Renal pelvis (tissue), 4 donors: ENCODE results near the gene PODNL1. TPM values are rescaled to one million over a fixed set of nuclear protein-coding genes. Genes with fewer than 3 reads are reported as not detected.

Experiments used
- DNase-seq: peaks from one replicate; pipeline ENCODE4 v3.0.0-alpha.2; 2013
- polyA plus RNA-seq, 3 donors: library from polyadenylated mRNA; unstranded; fragments of 120-200 nt; gene quantifications; one replicate each; pipeline ENCODE4 v1.2.1, GENCODE V29; 2013; ENCODE audit not compliant: insufficient read length in 3 of 3

The PODNL1 gene
- polyA plus RNA-seq, 3 donors: 0.97 to 1.5 (median 1.4) TPM

DNA sequence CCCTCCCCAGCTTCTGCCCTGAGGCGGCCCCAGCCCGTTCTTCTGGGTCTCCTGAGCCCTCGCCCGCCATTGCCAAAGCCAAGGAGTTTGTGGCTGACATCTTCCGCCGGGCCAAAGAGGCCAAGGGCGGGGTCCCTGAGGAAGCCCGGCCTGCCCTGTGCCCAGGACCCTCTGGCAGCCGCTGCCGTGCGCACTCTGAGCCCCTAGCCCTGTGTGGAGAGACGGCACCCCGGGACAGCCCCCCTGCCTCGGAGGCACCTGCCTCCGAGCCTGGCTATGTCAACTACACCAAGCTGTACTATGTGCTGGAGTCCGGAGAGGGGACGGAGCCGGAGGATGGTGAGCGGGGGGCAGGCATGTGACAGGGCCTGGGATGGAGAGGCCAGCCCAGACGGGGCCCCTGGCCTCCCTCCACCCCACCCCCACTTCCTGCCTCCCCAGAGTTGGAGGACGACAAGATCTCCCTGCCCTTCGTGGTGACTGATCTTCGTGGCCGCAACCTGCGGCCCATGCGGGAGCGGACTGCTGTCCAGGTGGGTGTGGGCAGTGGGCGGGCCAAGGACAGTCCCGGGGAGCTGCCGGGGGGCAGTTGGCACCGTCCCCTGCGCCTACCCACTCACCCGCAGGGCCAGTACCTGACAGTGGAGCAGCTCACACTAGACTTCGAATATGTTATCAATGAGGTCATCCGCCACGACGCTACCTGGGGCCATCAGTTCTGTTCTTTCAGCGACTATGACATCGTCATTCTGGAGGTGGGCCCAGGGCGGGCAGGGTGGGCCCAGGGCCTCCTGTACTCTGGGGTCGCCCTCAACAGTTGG lies 21.1 kb upstream of the PODNL1 start:
- no peak for DNase-seq

DNA sequence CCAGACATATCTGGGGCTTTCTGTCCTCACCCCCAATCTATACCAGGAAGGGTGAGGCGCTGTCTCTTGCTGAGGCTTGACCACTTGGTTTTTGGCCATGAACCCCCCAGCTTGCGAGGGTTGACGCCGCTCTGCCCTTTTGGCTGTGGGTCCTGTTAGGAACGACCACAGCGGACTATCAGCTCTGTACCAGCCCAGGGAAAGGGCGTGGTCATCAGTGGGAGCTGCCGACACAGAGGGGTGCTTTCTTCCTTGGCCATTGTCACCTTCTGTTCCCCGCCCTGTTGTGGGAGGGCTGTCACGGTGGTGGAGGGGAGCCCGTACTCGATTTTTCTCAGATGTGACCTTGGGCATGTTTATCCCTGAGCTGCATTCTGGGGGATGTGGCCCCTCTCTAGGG lies 19.8 kb upstream of the PODNL1 start:
- no peak for DNase-seq

DNA sequence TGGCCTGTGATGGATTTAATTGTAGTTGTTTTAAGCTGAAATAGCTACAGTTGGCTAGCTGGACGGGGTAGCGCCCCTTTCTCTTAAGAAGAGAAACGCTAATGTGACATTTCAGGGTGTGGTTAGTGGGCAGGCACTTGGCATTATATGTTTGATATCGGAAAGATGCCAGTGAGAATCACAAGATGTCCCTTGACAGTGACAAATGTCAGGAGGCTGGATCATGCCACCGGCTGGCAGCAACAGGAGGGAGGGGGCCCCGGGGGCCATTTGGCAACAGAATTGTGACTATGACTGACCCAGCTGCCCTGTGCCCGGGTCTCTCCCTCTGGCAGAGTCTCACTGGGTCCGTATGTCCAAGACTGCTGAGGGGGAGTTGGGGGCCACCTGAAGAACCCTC lies 18.8 kb upstream of the PODNL1 start:
- no peak for DNase-seq

DNA sequence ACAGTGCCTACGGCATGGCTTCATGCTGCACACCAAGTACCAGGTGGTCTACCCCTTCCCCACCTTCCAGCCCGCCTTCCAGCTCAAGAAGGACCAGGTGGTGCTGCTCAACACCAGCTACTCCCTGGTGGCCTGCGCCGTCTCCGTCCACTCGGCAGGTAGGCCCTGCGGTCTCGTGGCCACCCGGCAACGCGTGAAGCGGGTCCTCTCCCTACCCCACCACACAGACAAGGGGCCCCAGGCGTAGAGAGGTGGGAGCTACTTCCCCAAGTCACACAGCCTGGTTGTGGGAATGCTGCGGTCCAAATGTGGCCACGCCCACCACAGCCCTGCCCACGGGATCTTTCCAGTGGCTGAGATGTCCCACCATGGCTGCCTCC lies 18.1 kb upstream of the PODNL1 start:
- no peak for DNase-seq

DNA sequence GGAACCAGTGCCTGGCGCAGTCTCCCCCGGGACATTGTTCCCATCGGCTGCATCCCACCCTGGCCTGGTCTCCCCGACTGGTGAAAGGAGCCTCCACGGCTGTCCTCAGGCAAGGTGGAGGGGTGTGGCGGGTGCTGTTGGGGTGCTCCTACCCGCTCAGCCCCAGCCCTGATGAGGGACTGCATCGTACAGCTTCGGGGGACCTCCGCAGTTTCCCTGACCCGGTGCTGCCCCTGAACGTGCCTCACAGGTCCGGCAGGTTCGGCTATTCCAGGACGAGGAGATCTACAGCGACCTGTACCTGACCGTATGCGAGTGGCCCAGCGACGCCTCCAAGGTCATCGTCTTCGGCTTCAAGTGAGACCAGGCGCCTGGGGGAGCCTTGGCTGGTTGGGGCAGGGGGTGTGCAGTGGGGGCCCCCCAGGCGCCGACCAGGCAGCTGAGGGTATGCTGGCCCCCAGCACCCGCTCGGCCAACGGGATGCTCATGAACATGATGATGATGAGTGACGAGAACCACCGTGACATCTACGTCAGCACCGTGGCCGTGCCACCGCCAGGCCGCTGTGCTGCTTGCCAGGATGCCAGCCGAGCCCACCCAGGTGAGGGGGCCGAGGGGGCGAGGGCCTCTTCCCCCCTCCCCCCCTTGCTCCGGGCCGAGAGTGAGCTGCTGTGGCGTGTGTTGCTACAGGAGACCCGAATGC lies 17.6 kb upstream of the PODNL1 start:
- no peak for DNase-seq

DNA sequence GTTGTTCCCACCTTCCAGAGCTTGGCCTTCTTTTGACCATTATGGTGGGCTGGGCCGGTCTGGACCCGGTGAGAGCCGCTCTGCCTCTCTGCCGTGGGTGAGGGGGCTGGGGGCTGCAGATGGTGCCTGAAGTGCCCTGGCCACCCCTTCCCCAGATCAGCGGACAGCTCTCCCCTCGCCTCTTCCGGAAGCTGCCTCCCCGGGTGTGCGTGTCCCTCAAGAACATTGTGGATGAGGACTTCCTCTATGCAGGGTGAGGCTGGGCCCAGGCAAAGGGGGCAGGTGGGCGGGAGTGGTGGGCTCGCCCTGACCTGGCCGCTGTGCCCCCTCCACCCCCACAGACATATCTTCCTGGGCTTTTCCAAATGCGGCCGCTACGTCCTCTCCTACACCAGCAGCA lies 16.0 kb upstream of the PODNL1 start:
- DNase-seq: no peak

DNA sequence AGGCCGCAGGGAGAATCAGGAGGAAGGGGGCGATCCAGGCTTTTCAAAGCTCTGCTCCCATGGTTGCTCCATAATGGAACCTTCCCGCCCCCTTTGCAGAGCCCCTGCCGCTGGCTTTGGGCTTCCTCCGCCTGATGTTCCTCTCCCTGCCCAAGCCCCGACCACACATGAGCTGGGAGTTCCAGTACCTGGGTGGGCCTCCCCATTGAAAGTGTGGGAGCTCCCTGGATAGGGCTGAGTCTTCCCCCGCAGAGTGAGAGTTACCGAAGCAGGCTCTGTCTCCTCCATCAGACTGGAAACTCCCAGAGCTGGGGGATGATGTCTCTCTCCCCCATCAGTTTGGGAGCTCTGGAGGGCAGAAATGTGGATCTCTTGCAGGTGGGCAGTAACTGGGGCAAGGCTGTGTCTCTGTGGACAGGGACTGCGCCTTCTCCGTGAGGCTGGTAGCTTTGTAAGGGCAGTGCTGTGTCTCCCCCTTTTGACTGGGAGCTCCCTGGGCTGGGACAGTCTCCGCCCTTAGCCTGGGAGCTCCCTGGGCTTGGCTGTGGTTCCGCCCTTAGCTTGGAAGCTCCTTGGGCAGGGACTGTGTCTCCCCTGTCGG lies 14.8 kb upstream of the PODNL1 start:
- DNase-seq: no peak

DNA sequence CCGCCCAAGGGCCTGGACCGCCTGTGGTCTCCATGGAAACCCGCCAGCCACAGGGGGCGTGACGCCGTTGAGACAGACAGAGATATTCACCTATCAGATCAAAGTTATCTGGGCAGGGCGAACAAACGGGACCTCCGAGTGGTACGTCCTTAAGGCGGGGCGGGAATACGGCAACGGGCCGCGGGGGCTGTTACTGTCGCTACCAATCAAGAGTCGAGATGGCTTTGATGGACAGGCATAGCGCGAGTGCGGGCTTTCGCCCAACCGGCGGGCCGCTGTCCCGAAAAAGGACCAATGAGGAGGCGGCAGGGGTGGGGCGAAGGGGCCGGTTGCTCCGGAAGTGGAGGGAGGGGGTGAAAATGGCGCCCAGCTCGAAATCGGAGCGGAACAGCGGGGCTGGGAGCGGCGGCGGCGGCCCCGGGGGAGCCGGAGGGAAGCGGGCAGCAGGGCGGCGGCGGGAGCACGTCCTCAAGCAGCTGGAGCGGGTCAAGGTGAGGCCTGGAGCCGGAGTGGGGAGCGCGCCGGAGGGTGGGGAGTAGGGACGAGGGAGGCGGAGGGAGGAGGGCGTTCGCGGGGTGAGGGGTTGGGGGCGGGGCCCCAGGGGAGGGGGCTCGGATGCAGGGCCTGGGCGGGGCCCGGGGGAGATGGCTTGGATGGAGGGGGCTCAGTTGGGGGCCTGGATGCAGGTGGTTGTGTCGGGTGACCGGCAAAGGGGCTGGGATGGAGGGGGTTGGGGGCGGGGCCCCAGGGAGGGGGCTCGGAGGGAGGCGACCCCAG lies 14.1 kb upstream of the PODNL1 start, which contains the start of gene DCAF15:
TSS of gene DCAF15 (plus strand) at position 356 of the 777 bp plus-strand sequence. CDS start at position 360, 4 bp downstream.
- DNase-seq: peak; percentile 99

DNA sequence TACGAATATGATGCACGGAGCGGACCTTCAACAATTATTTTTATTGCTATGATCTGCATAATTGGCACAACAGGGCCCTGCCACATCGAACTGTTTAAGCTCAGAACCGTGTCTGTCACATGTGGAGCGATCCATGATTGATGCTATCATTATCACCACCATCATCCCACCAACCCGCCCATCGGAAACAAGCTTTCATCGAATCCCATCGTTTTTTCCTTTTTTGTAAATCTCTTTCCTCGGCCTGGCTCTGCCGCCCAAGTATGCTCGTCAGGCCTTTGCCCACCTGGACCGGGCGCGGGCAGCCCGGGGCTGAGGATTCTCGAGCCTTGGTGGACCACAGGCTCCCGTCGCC lies 13.6 kb upstream of the PODNL1 start:
- no peak for DNase-seq

DNA sequence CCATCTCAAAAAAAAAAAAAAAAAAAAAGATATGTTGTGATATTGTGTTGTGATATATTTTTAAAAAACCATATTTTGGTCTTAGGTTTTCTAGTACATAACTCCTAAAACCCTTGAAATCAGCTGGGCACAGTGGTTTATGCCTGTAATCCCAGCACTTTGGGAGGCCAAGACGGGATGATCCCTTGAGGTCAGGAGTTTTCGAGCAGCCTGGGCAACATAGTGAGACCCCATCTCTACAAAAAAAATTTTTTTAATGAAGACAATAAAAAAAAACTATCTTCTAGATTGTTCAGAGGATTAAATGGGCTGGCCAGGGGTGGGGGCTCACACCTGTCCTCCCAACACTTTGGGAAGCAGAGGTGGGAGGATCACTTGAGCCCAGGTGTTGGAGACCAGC lies 12.8 kb upstream of the PODNL1 start:
- no peak for DNase-seq

DNA sequence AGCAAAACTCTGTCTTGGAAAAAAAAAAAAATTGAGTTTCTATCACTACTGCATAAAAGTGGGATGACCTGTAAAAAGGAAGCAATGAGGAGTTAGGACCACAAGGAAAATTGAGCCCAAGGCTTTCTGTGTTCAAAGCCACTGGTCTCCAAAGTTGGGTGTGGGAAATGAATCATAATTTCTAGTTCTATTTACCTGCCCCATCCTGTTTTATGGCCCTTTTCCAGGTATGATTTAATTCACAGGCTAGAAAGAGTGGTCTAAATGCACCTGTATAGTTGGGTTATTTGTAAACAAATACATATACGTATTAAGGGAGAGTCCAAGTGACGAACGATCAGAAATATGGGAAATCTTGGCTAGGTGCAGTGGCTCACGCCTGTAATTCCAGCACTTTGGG lies 8.2 kb upstream of the PODNL1 start:
- DNase-seq: no peak

DNA sequence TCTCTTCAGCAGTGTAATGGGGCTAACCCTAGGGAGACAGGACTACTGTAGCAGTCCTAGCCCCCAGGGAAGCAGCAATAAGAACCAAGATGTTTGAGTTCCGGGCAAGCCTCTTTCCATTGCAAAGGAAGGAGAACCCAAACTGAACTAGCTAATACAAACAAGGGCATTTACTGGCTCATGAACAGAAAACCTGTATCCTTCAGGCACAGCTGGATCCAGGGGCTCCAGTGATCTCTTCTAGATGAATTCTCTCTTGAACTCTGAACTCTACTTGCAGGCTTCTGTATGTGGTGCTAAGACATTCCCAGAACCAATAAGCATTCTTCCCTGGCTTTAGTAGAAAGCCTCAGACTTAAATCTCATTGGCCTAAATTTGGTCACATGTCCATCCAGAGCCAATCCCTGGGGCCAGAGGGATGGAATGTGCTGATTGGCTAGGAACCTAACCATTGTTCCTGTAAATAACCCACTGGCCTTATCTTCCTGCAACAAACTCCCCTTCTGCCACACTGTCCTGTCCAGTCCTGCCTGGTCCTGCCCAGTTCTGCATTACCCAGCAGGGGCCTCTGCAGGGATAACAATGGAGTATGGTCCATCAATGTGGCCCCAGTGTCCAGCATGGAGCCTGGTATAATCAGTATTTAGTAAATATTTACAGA lies 3.9 kb upstream of the PODNL1 start:
- no peak for DNase-seq

DNA sequence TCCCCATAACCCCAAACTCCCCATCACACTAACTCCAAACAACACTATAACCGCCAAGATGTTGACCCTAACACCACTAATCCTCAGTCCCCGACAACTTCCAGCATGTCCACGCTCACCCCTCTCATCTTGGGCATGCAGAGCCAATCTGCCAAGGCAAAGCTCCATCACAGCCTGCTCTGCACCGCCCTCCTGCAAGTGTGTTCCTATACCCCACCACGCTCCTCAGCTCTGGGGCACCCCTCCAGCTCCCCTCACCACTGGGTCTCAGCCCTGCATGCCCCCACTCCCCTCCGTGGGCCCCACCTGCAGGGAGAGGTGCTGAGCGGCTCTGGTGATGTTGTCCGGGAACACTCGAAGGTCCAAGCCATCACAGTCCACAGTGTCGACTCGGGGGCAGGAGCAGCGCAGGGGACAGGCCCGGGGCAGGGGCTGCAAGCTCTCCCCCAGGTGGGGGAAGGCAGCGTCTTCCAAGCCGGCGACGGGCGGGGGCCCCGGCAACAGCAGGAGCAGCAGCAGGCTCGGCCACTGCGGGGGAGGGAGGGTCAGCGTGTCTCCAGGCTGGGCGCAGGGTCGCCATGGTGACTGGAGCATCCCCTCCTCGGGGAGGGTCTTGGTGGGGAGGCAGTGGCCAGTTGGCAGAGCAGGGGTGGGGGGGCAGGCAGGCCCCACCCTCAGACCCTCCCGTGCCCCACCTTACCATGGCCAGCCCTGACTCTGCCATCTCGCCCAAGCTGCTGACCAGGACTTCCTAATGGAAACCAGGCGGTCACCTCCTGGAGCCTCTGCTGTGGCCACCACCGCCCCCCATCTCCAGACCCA lies 527 bp downstream of the PODNL1 start:
- DNase-seq: no peak

DNA sequence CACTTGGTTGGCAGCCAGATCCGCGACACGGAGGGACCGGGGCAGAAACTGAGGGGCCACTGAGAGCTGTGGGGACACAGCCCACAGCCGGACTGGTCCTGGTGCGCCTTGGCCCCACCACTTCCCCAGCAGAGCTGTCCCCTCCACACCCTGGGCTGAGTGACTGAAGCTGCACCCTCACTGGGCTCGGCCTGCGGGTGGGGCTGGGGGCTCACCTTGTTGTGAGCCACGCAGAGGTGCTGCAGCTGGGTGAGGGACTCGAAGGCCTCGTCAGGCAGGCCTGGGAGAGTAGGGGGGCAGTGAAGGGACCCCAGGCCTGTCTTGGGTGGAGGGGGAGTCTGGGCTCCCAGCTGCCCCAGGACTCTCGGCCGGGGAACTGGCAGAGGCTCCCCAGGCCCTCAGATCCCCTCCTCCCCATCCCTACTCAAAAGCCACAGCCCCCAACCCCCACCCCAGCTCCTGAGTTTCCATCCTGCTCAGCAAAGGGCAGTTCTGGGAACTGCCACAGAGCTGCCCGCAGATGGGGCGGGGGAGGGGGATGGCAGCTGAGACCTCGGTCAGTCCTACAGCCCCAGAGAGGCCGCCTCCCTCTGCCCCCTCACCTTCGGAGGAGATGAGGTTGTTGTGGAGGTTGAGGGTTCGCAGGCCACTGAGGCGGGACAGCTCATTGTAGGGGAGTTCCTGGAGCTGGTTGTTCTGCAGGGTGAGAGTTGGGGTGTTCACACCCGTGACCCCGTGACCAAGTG lies 2.3 kb downstream of the PODNL1 start:
- DNase-seq: no peak

DNA sequence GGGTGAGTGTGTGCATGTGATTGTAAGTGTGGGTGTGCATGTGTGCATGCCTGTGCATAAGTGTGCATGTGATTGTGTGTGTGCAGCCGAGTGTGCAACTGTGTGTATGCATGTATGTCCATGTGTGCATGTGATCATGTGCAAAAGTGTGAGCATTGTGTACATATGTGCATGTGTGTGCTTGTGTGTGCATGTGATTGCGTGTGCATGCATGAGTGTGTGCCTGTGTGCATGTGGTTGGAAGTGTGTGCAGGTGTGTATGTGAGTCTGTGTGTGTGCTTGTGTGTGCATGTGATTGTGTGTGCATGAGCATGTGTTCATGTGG lies 3.5 kb downstream of the PODNL1 start:
- no peak for DNase-seq

DNA sequence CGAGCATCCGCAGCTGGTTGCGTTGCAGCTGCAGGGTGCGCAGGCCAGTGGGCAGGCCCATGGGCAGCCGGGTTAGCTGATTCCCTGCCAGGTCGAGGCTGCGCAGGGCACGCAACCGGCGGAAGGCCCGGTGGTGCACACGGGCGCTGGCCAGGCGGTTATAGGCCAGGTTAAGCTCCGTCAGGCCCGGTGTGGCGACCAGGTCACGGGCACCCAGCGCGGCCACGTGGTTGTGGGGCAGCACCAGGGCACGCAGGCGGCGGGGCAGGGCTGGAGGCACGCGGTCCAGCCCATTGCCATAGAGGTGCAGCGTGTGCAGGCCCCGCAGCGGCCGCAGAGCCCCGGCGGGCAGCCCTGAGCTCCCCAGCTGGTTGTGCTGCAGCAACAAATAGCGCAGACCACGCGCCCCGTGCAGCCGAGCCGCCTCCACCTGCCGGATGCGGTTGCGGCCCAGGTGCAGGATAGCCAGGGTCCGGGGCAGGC lies 5.3 kb downstream of the PODNL1 start:
- DNase-seq: no peak

DNA sequence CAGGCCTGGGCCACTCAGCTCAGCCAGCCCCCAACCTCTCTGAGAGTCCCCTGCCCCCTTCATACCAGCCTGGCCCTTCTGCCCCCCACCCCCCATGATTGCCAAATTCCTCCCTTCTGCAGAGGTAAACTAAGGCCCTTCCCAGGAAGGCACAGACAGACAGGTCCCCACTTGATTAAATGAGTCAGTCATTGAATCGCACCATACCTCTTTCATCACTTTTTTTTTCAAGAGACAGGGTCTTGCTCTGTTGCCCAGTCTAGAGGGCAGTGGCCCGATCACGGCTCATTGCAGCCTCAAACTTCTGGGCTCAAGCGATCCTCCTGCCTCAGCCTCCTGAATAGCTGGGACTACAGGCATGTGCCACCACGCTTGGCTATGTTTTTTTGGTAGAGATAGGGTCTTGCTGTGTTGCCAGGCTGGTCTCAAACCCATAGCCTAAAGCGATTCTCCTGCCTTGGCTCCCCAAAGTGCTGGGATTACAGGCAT lies 6.0 kb downstream of the PODNL1 start:
- DNase-seq: no peak

DNA sequence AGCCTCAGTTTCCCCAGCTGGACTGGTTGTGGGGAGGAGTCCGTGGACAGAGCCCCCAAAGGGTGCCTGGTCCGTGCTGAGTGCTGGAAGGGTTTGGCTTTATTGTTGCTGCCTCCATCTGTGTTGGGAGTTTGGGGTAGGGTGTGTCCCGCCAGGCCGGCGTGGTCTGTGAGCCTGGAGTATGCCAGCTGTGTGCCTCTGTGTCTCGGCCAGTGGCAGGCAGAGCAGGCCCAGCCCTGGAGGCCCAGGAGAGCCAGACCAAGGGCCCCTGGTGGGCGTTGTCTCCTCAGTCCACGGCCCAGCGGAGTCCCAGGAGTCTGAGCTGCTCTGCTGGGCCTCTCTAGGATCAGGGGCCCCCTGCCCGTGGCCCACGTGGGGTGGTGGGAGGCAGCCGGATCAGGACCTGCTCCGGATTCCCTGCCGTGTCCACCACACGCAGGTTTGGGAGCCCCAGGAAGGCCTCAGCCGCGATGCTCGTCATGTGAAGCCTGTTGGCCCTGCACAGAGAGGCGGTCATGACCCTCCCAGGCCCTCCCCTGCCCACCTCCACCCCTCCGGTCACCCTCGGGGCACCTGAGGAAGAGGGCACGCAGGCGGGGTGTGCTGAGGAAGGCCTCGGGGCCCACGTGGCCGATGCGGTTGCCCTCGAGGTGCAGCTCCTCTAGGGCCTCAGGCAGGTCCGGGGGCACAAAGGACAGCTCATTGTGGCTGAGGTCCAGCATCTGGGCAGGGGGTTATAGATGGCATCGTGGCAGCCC lies 6.6 kb downstream of the PODNL1 start:
- DNase-seq: no peak

DNA sequence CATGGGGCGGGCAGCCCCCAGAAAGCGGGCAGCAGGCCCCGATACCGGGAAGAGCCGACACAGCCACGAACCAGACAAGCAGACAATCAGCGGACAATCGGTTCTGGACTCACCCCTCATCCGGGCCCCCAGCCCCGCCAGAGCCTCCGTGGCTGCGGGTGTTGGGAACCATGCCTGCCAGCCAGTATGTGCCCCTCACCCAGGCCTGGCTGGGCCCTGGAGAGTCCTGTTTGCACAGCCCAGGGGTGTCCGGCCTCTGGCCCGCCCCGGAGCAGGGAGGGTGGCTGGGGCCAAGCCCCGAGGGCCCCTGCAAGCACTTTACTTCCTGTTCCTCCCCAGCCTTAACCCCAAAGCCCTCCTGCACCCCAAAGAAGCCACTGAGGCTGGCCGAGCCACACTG lies 7.8 kb downstream of the PODNL1 start:
- DNase-seq: no peak
